DOHH2 (cell line): ENCODE data around the gene HDHD5.

Experiments
- CTCF ChIP-seq: fragments of 200-600 bp; sonication (generic); IDR thresholded peaks from one replicate; pipeline ENCODE4 v1.5.1; 2014; ENCODE audit warnings: antibody characterized with exemption, mild to moderate bottlenecking, low read depth, low read length; ENCODE audit not compliant: poor library complexity, severe bottlenecking
- EZH2phosphoT487 ChIP-seq: fragments of 200-600 bp; sonication (generic); IDR thresholded peaks from 2 replicates; pipeline ENCODE4 v1.6.1; 2017; ENCODE audit warnings: borderline replicate concordance, mild to moderate bottlenecking, antibody characterized with exemption, low read length, moderate library complexity, mixed read lengths

- no peak for TF ChIP-seq CTCF
- TF ChIP-seq EZH2phosphoT487: no peak
These were observed 44.2 kb downstream of the HDHD5 start for GRCh38 chr22:17114898-17115235.
